Activated CD8-positive, alpha-beta memory T cell treated with anti-CD3 and anti-CD28 coated beads for 24 hours (primary cell): ENCODE results near the gene MBIP.
A peak's percentile ranks its signal among the peaks of the same experiment; 100 is the strongest.
"Not testable (repeated sequence)": the region's sequence is repeated elsewhere in the genome, so short reads cannot be mapped to it uniquely, and the experiment has no call there.

Experiments
- DNase-seq: peaks from one replicate; pipeline ENCODE4 v3.0.0-alpha.2; 2020

Gene MBIP

GRCh38 chr14:36320200-36320896 lies at the start of gene MBIP:
MBIP (minus strand) TSS chr14:36320637; CDS start chr14:36320588, 49 bp downstream.
- peak; percentile 93 for DNase-seq

- DNase-seq, result no peak
Observed at GRCh38 chr14:36367985-36368774, 47.7 kb upstream of the MBIP start.

- no peak for DNase-seq
Observed at GRCh38 chr14:36365766-36366165, 45.3 kb upstream of the MBIP start.

- no peak for DNase-seq
Observed at GRCh38 chr14:36363704-36364103, 43.3 kb upstream of the MBIP start.

- no peak for DNase-seq
Observed at GRCh38 chr14:36362648-36363047, 42.2 kb upstream of the MBIP start.

- DNase-seq, result no peak
Observed at GRCh38 chr14:36361210-36361853, 40.9 kb upstream of the MBIP start.

GRCh38 chr14:36356862-36357261 lies 36.4 kb upstream of the MBIP start:
- DNase-seq, result no peak

GRCh38 chr14:36346052-36346451 lies 25.6 kb upstream of the MBIP start:
- no peak for DNase-seq

GRCh38 chr14:36344211-36344610 lies 23.8 kb upstream of the MBIP start:
- DNase-seq, result no peak

GRCh38 chr14:36341811-36342210 lies 21.4 kb upstream of the MBIP start:
- not testable (repeated sequence) for DNase-seq

- no peak for DNase-seq
Observed at GRCh38 chr14:36340276-36340890, 19.9 kb upstream of the MBIP start.

- no peak for DNase-seq
Observed at GRCh38 chr14:36339816-36340215, 19.4 kb upstream of the MBIP start.

- DNase-seq, result no peak
Observed at GRCh38 chr14:36333119-36333518, 12.7 kb upstream of the MBIP start.

GRCh38 chr14:36327573-36327972 lies 7.1 kb upstream of the MBIP start:
- DNase-seq, result not testable (repeated sequence)

GRCh38 chr14:36325853-36326252 lies 5.4 kb upstream of the MBIP start:
- DNase-seq, result no peak

GRCh38 chr14:36324897-36325296 lies 4.5 kb upstream of the MBIP start:
- no peak for DNase-seq

- DNase-seq, result no peak
Observed at GRCh38 chr14:36320897-36321381, 502 bp upstream of the MBIP start.

- no peak for DNase-seq
Observed at GRCh38 chr14:36319899-36320199, 588 bp downstream of the MBIP start.

GRCh38 chr14:36317650-36318049 lies 2.8 kb downstream of the MBIP start:
- DNase-seq, result no peak

- DNase-seq, result no peak
Observed at GRCh38 chr14:36316131-36316530, 4.3 kb downstream of the MBIP start.

- no peak for DNase-seq
Observed at GRCh38 chr14:36315159-36315853, 5.1 kb downstream of the MBIP start.

GRCh38 chr14:36313898-36314297 lies 6.5 kb downstream of the MBIP start:
- no peak for DNase-seq

GRCh38 chr14:36313206-36313605 lies 7.2 kb downstream of the MBIP start:
- DNase-seq, result no peak
